Bone marrow (tissue), 2 donors: Measurements from ENCODE around the gene CLPTM1L.
"Not testable (repeated sequence)": the region's sequence is repeated elsewhere in the genome, so short reads cannot be mapped to it uniquely, and the experiment has no call there.

Source experiments
- DNase-seq, 2 donors: peaks; one replicate each; lab custom pipeline; 2025; lab: John Stamatoyannopoulos, UW

Gene CLPTM1L

GRCh38 chr5:1360367-1360766, 15.5 kb upstream of the CLPTM1L start:
- not testable (repeated sequence) for DNase-seq

DNA sequence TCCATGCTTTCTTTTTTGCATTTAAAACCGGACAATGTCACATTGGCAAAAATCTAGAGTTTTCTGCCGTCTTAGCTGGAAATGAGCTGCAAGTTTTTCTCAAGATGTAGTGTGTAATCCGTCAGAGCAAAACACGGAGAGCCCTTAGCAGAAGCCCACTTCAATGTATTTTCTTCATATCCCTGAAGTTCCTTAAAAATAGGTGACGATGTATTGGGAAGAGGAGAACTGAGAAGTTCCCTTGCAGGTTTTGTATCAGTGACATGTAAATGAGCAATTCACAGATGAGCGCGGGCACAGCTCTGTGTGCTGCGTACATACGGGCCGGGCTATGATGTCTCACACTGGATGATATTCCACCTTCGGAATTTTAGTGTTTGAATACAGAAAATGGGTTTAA, 14.8 kb upstream of the CLPTM1L start:
- no peak for DNase-seq

- no peak for DNase-seq
These were observed 14.2 kb upstream of the CLPTM1L start for GRCh38 chr5:1359031-1359645.

DNA sequence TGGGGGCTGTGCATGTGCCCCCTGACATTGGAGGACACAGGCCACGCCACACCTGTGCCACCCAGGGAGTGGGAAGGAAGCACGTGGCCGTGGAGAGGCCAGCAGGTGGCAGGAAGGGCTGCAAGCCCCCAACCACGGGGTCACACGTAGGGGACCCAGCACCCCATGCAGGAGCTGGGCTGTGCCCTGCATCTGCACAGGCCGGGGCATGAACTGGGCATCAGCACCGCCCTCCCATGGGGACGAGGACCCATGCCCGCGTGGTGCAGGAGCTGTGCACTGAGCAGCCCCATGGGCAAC, 13.8 kb upstream of the CLPTM1L start:
- DNase-seq: no peak

GRCh38 chr5:1357946-1358725, 13.2 kb upstream of the CLPTM1L start:
- DNase-seq: no peak

DNA sequence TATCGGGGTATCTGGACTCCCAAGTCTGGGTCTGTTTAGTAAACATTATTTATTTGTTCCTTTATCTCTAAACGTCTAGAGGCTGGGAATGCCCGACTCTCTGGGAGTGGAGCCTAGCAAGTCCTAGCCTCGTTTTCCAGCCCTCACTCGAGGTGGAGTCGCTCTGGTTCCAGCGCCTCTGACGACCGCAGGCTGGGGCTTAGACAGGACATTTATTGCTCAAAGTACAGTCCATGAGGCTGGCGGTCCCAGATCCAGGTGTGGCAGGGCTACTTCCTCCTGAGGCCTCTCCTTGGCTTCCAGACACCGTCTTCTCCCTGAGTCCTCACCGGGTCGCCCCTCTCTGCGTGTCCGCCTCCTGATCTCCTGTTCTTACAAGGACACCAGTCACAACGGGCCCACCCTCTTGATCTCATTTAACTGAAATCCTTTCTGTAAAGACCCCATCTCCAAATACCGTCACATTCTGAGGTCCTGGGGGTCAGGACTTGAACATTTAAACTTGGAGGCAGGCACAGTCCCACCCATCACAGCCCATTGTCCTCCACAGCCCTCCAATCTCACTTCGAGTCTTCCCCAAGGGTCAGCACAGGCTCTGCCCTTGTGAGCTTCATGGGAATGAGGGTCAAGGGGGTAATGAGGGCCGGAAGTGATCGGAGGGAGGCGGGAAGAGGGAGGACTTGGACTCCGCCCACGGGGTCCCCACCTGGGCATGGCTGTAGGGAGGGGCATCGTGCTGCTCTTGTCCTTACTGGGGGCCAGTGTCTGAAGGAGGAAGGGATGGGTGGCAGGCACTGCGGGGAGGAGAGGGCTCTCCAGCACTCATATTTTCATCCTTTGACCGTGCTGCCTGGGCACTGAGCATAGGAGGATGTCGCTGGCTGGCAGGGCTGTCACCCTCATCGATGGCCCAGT, 12.2 kb upstream of the CLPTM1L start:
- no peak for DNase-seq

DNA sequence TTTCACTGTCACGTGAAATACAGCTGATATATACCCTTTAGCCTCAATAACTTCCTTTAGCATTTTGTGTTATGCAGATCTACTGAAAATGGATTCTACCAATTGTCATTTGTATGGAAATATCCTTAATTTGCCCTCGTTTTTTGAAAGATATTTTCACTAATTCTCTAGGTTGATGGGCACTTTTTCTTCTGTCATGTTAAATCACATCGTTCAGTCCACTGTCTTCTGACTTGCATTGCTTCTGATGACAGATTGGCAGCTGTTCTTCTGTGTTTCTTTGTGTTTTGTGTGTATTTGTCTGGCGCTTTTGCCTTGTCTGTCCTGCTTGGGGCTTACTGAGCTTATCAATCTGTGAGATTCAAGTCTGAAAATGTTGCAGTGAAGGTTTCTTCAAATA, 9.7 kb upstream of the CLPTM1L start:
- no peak for DNase-seq

- DNase-seq: no peak
These were observed 7.6 kb upstream of the CLPTM1L start for GRCh38 chr5:1352231-1353219.

- no peak for DNase-seq
These were observed 6.3 kb upstream of the CLPTM1L start for GRCh38 chr5:1351156-1351555.

DNA sequence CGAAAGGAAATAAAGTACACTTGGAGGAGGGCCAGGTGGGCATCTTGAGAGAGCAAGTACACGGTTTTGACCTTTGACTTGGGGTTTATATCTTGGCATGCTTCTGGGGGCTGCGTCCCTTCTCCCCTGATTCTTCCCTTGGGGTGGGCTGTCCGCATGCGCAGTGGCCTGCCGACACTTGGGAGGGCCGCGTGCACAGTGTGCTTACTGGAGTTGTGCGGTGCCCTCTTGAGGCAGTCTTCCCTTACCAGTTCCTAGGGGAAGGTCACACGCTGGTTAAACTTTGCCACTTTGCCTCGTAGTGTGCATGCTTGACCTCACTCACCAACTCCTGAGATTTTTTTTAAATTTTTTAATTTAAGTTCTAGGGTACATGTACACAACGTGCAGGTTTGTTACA, 4.3 kb upstream of the CLPTM1L start:
- no peak for DNase-seq

GRCh38 chr5:1348986-1349245, 4.0 kb upstream of the CLPTM1L start:
- no peak for DNase-seq

- no peak for DNase-seq
These were observed 2.7 kb upstream of the CLPTM1L start for GRCh38 chr5:1347571-1347970.

DNA sequence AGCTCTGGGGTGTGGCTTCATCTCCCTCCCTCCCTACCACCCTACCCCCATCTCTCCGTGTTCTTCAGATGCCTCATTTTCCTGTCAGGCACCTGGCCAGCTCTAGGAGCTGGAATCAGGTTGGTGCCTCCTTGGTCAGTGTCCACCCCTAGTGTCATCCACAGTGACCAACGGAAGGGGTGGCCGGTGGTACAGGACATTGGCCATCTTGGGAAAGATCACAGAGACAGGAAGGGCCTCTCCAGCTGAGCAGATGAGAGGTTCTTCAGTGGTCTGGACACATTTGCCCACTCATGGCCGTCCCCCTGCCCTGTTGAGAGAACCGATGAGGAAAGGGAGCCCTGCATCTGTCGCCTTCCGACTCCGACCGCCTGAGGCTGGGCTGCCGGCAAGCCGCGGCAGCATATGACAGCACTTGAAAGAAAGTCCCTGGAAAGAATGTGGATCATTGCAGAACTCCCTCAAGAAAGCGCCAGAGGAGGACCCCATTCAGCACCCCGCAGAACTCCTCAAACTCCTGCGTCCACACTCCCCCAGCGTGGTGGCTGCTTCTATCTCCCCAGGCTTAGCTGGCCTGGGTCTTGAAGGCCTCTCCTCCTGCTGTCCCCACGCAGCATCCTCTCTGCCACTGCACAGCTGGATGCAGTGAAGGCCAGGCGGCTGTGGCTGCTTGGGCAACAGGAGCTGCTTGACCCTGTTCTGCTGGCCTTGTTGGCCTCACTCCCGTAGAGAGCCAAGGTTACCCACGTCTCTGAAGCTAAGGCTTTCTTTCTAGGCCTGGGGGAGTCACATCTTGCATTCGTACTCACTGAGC, 1.9 kb upstream of the CLPTM1L start:
- no peak for DNase-seq

DNA sequence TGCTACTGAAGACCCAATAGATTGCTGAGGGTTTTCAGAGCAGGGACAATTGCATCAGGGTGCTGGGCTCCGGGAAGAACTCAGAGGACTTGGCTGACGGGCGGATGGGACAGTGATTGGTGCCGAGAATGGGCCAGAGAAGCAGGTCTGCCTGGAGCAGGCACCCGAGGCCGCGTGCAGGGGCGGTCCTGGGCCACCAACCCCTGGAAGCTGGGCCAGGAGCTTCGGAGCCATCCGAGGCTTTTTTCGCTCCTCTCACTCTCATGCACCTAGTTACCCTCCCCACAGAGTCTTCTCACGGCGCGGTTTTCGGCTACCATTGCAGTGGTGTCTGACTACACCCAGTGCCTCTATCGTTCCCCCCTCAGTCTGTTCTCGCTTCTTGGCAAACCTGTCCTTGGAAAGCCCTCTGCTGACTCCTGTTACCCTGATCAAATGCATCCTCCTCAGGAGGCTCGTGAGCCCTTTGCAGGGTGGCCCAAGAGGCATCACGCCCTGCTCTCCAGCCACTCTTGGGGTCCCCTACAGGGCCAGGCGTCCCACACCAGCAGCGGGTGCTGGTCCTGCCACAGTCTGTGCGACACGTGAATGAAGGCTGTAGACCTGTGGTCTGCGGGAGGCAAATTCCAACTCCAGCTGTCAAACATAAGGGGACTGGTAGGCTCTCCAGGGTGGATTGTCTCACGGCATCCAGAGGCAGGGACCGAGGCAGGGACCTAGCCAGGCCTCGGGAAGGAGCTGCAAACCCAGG, 1.2 kb upstream of the CLPTM1L start:
- DNase-seq: no peak

DNA sequence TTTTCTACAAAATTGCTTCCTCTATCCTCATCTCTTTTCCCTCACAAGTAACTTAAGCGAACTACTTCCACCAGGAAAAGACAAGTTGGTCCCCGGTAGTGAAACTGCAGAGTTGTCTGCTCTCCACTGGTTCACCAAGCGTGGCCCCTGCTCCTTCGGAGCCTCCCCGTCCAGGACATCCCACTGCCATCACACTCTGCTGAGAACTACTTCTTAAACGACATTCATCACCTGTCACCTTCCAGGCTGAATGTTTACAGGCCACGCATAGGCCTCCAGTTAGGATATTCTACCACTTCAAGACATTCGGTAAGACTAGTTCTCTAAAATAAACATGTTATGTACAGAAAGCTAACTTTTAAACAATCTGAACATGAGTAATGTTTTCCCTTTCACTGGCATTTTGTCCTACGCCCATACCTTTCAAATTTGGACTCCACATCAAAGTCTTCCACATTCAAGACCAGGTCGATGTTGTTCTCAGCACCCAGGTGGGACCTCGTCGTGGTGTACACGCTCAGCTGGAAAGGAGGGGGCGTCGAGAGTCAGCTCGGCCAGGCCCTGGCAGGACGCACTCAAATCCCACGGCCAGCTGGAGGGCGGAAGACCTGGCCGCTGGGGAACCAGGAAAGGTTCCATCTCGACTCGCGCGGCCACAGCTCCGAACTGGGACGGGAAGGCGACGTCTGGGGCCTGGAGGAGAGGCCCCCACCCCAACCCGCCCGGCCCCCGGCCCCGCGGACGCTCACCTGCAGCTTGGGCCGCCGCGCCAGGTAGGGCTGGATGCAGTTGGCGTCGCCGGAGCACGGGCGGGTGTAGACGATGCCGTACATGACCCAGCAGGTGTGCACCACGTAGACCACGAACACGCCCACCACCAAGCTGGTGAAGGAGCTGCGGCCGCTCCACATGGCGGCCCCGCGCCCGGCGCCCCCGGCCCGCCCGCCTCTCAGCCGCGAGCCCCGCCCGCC, 683 bp downstream of the CLPTM1L start:
- DNase-seq: no peak

DNA sequence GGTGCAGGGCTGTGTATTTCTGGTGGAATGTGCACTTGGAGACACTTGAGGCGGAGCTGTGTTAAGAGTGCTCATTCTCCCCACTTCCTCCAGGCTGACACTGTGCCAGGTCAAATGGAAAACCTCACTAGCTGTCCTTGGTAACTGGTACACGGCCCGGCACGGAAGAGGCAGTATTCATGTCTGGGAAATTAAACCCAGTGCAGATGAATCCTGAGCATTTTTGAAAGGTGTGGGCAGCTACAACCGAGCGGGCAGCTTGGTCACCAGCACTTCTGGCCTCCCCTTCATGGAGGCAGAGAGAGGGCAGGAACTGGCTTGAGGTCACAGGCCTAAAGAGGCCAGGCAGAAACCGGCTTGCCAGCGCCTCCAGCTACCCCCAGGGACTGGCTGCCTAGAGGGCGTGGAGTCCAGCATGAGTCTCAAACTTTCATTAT, 1.6 kb downstream of the CLPTM1L start:
- no peak for DNase-seq

DNA sequence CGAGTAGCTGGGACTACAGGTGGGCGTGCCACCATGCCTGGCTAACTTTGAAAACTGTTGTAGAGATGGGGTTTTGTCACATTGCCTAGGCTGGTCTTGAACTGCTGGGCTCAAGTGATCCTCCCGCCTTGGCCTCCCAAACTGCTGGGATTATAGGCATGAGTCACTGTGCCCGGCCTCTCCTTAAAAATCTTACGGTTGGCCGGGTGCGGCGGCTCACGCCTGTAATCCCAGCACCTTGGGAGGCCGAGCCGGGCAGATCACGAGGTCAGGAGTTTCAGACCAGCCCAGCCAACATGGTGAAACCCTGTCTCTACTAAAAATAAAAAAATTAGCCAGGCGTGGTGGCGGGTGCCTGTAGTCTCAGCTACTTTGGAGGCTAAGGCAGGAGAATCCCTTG, 2.2 kb downstream of the CLPTM1L start:
- not testable (repeated sequence) for DNase-seq

- DNase-seq: no peak
These were observed 2.6 kb downstream of the CLPTM1L start for GRCh38 chr5:1342268-1342667.

GRCh38 chr5:1341863-1342262, 3.0 kb downstream of the CLPTM1L start:
- DNase-seq: no peak
